DOHH2 (cell line): ENCODE results near the gene HAUS5.
A peak's percentile ranks its signal among the peaks of the same experiment; 100 is the strongest.

Experiments used
- H3F3A ChIP-seq: fragments of 200-600 bp; sonication (generic), shearing (Covaris generic); 2 replicates; pipeline ENCODE4 v1.6.0; 2016; ENCODE audit warnings: antibody characterized with exemption, mild to moderate bottlenecking; ENCODE audit not compliant: control insufficient read depth, insufficient read depth
- H3K27ac ChIP-seq: fragments of 200-600 bp; sonication (generic); 2 replicates; pipeline ENCODE4 v1.5.1; 2014; ENCODE audit warnings: low read depth, mild to moderate bottlenecking, low read length, moderate library complexity
- H3K27me3 ChIP-seq: fragments of 200-600 bp; sonication (generic); 2 replicates; pipeline ENCODE4 v1.6.1; 2014; ENCODE audit warnings: mild to moderate bottlenecking, low read length, mixed read lengths; ENCODE audit not compliant: control insufficient read depth
- H3K36me3 ChIP-seq: fragments of 200-600 bp; sonication (generic); 2 replicates; pipeline ENCODE4 v1.6.1; 2014; ENCODE audit warnings: mild to moderate bottlenecking, low read length, moderate library complexity, mixed read lengths; ENCODE audit not compliant: control insufficient read depth
- H3K4me1 ChIP-seq: fragments of 200-600 bp; sonication (generic); 2 replicates; pipeline ENCODE4 v1.6.1; 2014; ENCODE audit warnings: mild to moderate bottlenecking, low read length, mixed read lengths; ENCODE audit not compliant: control insufficient read depth
- H3K4me2 ChIP-seq: fragments of 200-600 bp; sonication (generic); 2 replicates; pipeline ENCODE4 v1.6.0; 2014; ENCODE audit warnings: mild to moderate bottlenecking, low read length, moderate library complexity
- H3K4me3 ChIP-seq: fragments of 200-600 bp; sonication (generic); 2 replicates; pipeline ENCODE4 v1.5.1; 2014; ENCODE audit warnings: mild to moderate bottlenecking, low read length, mixed read lengths
- H3K79me2 ChIP-seq: fragments of 200-600 bp; sonication (generic); 2 replicates; pipeline ENCODE4 v1.6.1; 2014; ENCODE audit warnings: mild to moderate bottlenecking, low read length, mixed read lengths; ENCODE audit not compliant: control insufficient read depth
- H3K9me2 ChIP-seq: fragments of 200-600 bp; sonication (generic); replicated peaks from 2 replicates; pipeline ENCODE4 v1.6.1; 2014; ENCODE audit warnings: mild to moderate bottlenecking, low read length, mixed read lengths; ENCODE audit not compliant: control insufficient read depth
- H3K9me3 ChIP-seq: fragments of 200-600 bp; sonication (generic); 2 replicates; pipeline ENCODE4 v1.6.1; 2014; ENCODE audit warnings: antibody characterized with exemption, low read length, mixed read lengths; ENCODE audit not compliant: control insufficient read depth, insufficient read depth
- H4K20me1 ChIP-seq: fragments of 200-600 bp; sonication (generic); 2 replicates; pipeline ENCODE4 v1.6.0; 2014; ENCODE audit warnings: low read depth, mild to moderate bottlenecking, antibody characterized with exemption, low read length, moderate library complexity; ENCODE audit not compliant: control insufficient read depth, insufficient read depth
- CTCF ChIP-seq: fragments of 200-600 bp; sonication (generic); IDR thresholded peaks from one replicate; pipeline ENCODE4 v1.5.1; 2014; ENCODE audit warnings: antibody characterized with exemption, mild to moderate bottlenecking, low read depth, low read length; ENCODE audit not compliant: poor library complexity, severe bottlenecking
- EZH2phosphoT487 ChIP-seq: fragments of 200-600 bp; sonication (generic); IDR thresholded peaks from 2 replicates; pipeline ENCODE4 v1.6.1; 2017; ENCODE audit warnings: borderline replicate concordance, mild to moderate bottlenecking, antibody characterized with exemption, low read length, moderate library complexity, mixed read lengths

The HAUS5 gene

DNA sequence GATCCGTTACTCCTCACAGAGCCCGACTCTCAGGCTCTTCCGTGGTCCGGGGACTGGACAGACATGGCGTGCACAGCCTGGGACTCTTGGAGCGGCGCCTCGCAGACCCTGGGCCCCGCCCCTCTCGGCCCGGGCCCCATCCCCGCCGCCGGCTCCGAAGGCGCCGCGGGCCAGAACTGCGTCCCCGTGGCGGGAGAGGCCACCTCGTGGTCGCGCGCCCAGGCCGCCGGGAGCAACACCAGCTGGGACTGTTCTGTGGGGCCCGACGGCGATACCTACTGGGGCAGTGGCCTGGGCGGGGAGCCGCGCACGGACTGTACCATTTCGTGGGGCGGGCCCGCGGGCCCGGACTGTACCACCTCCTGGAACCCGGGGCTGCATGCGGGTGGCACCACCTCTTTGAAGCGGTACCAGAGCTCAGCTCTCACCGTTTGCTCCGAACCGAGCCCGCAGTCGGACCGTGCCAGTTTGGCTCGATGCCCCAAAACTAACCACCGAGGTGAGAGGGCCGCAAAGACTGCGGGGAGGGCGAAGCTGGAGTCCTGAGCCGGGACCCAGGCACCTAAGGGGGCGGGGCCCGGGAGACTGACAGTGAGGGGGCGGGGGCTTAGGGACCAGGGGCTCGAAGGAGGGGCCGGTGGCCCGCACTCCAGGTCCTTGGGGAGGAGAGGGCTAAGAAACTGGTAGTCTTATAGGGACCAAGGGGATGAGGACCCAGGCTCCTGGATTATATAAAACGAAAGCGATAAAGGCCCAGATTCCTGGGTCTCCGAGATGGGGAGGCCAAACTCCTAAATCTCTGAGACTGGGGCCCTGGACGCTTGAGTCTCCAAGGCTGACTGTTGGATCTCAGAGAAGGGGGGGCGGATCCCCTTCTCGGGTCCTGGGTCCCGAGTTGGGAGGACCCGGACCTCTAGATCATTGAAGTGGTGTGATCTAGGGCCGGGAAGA, 31.0 kb downstream of the HAUS5 start:
- H3K27me3 ChIP-seq: no peaks in the 10 kb centered on the region
- H4K20me1 ChIP-seq: no peaks in the 10 kb centered on the region
- peak overlapping the region; percentile 34 for H3K27ac ChIP-seq
- no peaks in the 10 kb centered on the region for H3K9me2 ChIP-seq
- no peak for TF ChIP-seq EZH2phosphoT487
- TF ChIP-seq CTCF: no peak
- peak overlapping the region; percentile 92 for H3K4me2 ChIP-seq
- H3K4me1 ChIP-seq: peaks cover 49% of the 10 kb centered on the region
- peak overlapping the region; percentile 81 for H3K4me3 ChIP-seq
- H3K36me3 ChIP-seq: peaks cover 3% of the 10 kb centered on the region
- H3K79me2 ChIP-seq: peaks cover 4% of the 10 kb centered on the region
- peaks cover 13% of the 10 kb centered on the region for H3F3A ChIP-seq
- H3K9me3 ChIP-seq: no peaks in the 10 kb centered on the region

GRCh38 chr19:35644206-35644986, 31.9 kb downstream of the HAUS5 start:
- H3K36me3 ChIP-seq: peaks cover 6% of the 10 kb centered on the region
- peak overlapping the region; percentile 81 for H3K4me3 ChIP-seq
- H3K4me2 ChIP-seq: peak overlapping the region; percentile 92
- peaks cover 13% of the 10 kb centered on the region for H3F3A ChIP-seq
- peaks cover 13% of the 10 kb centered on the region for H3K79me2 ChIP-seq
- no peak for TF ChIP-seq CTCF
- no peak for TF ChIP-seq EZH2phosphoT487
- no peaks in the 10 kb centered on the region for H3K9me2 ChIP-seq
- peaks cover 55% of the 10 kb centered on the region for H3K4me1 ChIP-seq
- peaks cover 3% of the 10 kb centered on the region; the same call in 1 of the 2 replicates for H4K20me1 ChIP-seq
- H3K27me3 ChIP-seq: no peaks in the 10 kb centered on the region
- H3K27ac ChIP-seq: peak overlapping the region; percentile 34
- no peaks in the 10 kb centered on the region for H3K9me3 ChIP-seq

GRCh38 chr19:35644987-35645679, 32.6 kb downstream of the HAUS5 start:
- peak overlapping the region; percentile 81 for H3K4me3 ChIP-seq
- H3K27me3 ChIP-seq: no peaks in the 10 kb centered on the region
- peaks cover 10% of the 10 kb centered on the region for H3F3A ChIP-seq
- peaks cover 20% of the 10 kb centered on the region for H3K79me2 ChIP-seq
- peak overlapping the region; percentile 29; the same call in 1 of the 2 replicates for H3K27ac ChIP-seq
- H3K36me3 ChIP-seq: peaks cover 12% of the 10 kb centered on the region
- H4K20me1 ChIP-seq: peaks cover 3% of the 10 kb centered on the region; the same call in 1 of the 2 replicates
- no peak for TF ChIP-seq EZH2phosphoT487
- TF ChIP-seq CTCF: no peak
- H3K9me3 ChIP-seq: no peaks in the 10 kb centered on the region
- H3K4me1 ChIP-seq: peaks cover 62% of the 10 kb centered on the region
- H3K9me2 ChIP-seq: no peaks in the 10 kb centered on the region
- peak overlapping the region; percentile 92 for H3K4me2 ChIP-seq
